K562 (cell line): ENCODE results near the gene CLUH. TPM values are rescaled to one million over a fixed set of nuclear protein-coding genes. Genes with fewer than 3 reads are reported as not detected.
A peak's percentile ranks its signal among the peaks of the same experiment; 100 is the strongest.

Experiments used
- ATAC-seq: fragments of 200-7000 bp; cut with Tn5 transposase; 3 replicates; pipeline ENCODE4 v1.9.1; 2020; ENCODE audit warnings: moderate library complexity
- BruUV-seq: library from RNA; stranded (reverse); fragments of 400-500 nt; replicated peaks from 2 replicates; lab custom pipeline; 2021; lab: Mats Ljungman, UMichigan
- CTCF ChIA-PET: fragments of 300-600 bp; formaldehyde crosslinking; extraction: SDS; loops from one replicate; lab custom pipeline; 2021; ENCODE audit warnings: low intra/inter-chr PET ratio; lab: Yijun Ruan, JAX
- POLR2A ChIA-PET: fragments of 300-600, 350-650 bp; sonication (Branson Sonifier 250); formaldehyde crosslinking; extraction: SDS; loops from one replicate; lab custom pipeline; 2021; ENCODE audit warnings: antibody characterized with exemption, inconsistent platforms; lab: Yijun Ruan, JAX
- DNase-seq, 4 experiments: peaks; one replicate each; pipeline versions ENCODE4 v3.0.0 to v3.0.0-alpha.2; 2011 to 2018; ENCODE audit warnings: low spot score in 3 of 4, mixed read lengths in 3 of 4; ENCODE audit errors: extremely low read depth in 1 of 4
- FAIRE-seq: peaks from 2 replicates; lab custom pipeline; 2011; peaks lifted over from hg19 to GRCh38; lab: Jason Lieb, UNC
- H2AFZ ChIP-seq: 2 replicates; pipeline ENCODE4 v1.6.0; 2011; ENCODE audit warnings: low read depth, low read length, control low read depth, inconsistent platforms
- H3K27ac ChIP-seq: fragments of 200-600 bp; 3 replicates; pipeline ENCODE4 v1.8.0; 2011; ENCODE audit warnings: low read depth, mild to moderate bottlenecking, control low read depth, inconsistent platforms, low read length, moderate library complexity, mixed read lengths; ENCODE audit errors: extremely low read depth
- H3K27me3 ChIP-seq, 2 experiments: fragments of 300-600 bp in 1 of 2; 2 replicates in 1 of 2; 3 replicates in 1 of 2; pipeline versions ENCODE4 v1.6.0 to v1.8.0; 2011; ENCODE audit warnings: inconsistent platforms in 2 of 2, low read length in 2 of 2, mild to moderate bottlenecking in 1 of 2, mixed read lengths in 1 of 2, moderate library complexity in 1 of 2; ENCODE audit not compliant: control insufficient read depth in 2 of 2, insufficient read depth in 2 of 2
- H3K36me3 ChIP-seq: fragments of 300-600 bp; 3 replicates; pipeline ENCODE4 v1.8.0; 2011; ENCODE audit warnings: mild to moderate bottlenecking, low read length, inconsistent platforms; ENCODE audit not compliant: control insufficient read depth, insufficient read depth
- H3K4me1 ChIP-seq, 2 experiments: fragments of 200-600 bp in 1 of 2; replicated peaks in 1 of 2; 2 replicates in 1 of 2; 3 replicates in 1 of 2; pipeline versions ENCODE4 v1.5.1 to v1.8.0; 2011; ENCODE audit warnings: inconsistent platforms in 2 of 2, low read length in 2 of 2, mild to moderate bottlenecking in 1 of 2, mixed read lengths in 1 of 2, moderate library complexity in 1 of 2; ENCODE audit not compliant: control insufficient read depth in 2 of 2, insufficient read depth in 2 of 2
- H3K4me2 ChIP-seq: 2 replicates; pipeline ENCODE4 v1.6.1; 2011; ENCODE audit warnings: low read length, control low read depth, inconsistent platforms, mixed read lengths; ENCODE audit not compliant: insufficient read depth
- H3K4me3 ChIP-seq: fragments of 200-600 bp; sonication (generic), shearing (Covaris generic); 2 replicates; pipeline ENCODE4 v1.5.1; 2016; ENCODE audit warnings: control low read depth, inconsistent platforms
- H3K79me2 ChIP-seq: fragments of 200-600 bp; 3 replicates; pipeline ENCODE4 v1.8.0; 2011; ENCODE audit warnings: low read length, inconsistent platforms; ENCODE audit not compliant: control insufficient read depth, insufficient read depth
- H3K9ac ChIP-seq, 2 experiments: 2 replicates each; pipeline versions ENCODE4 v1.6.0 to v1.6.1; 2011; ENCODE audit warnings: low read depth in 2 of 2, low read length in 2 of 2, control low read depth in 1 of 2, inconsistent platforms in 1 of 2, mild to moderate bottlenecking in 1 of 2, mixed read lengths in 1 of 2; ENCODE audit not compliant: insufficient read depth in 1 of 2
- H3K9me1 ChIP-seq: one replicate; pipeline ENCODE4 v1.6.0; 2011; ENCODE audit warnings: inconsistent platforms, mild to moderate bottlenecking, low read length, moderate library complexity; ENCODE audit not compliant: control insufficient read depth, insufficient read depth
- H3K9me3 ChIP-seq: replicated peaks from 2 replicates; pipeline ENCODE4 v1.5.1; 2011; ENCODE audit warnings: low read depth, low read length, inconsistent platforms; ENCODE audit not compliant: control insufficient read depth, insufficient read depth
- H4K20me1 ChIP-seq: replicated peaks from 2 replicates; pipeline ENCODE4 v1.6.1; 2011; ENCODE audit warnings: low read length, inconsistent platforms, mixed read lengths; ENCODE audit not compliant: control insufficient read depth, insufficient read depth
- CREB3 ChIP-seq: fragments of 450-650 bp; conservative IDR thresholded peaks from 2 replicates; pipeline ENCODE4 v1.6.1; 2016; ENCODE audit warnings: missing genetic modification characterization, low read depth, mild to moderate bottlenecking, missing compliant biosample characterization, moderate library complexity
- CUX1 ChIP-seq: fragments of 200-800 bp; sonication (Bioruptor generic); IDR thresholded peaks from 2 replicates; pipeline ENCODE4 v1.6.1; 2016; ENCODE audit warnings: missing genetic modification characterization, missing compliant biosample characterization
- NR2C1 ChIP-seq, 2 experiments: fragments of 450-650 bp; IDR thresholded peaks; 2 replicates each; pipeline ENCODE4 v1.6.1; 2017; ENCODE audit warnings: mild to moderate bottlenecking in 2 of 2, antibody characterized with exemption in 1 of 2, inconsistent platforms in 1 of 2, missing compliant biosample characterization in 1 of 2, missing genetic modification characterization in 1 of 2
- POLR2G ChIP-seq: fragments of 200-400 bp; formaldehyde crosslinking; IDR thresholded peaks from 2 replicates; pipeline ENCODE4 v1.6.1; 2017; ENCODE audit warnings: low read depth, mild to moderate bottlenecking, antibody characterized with exemption, low read length, moderate library complexity
- ZNF263 ChIP-seq: sonication (generic); formaldehyde crosslinking; IDR thresholded peaks from 2 replicates; pipeline ENCODE4 v1.8.0; 2022; ENCODE audit warnings: mild to moderate bottlenecking, missing genetic modification reagents, borderline replicate concordance
- WGBS: fragments of 100-300 bp; shearing (Covaris generic); methylation state at CpG from one replicate; pipeline ENCODE4 v1.1.6; 2016; ENCODE audit warnings: low coverage, mixed read lengths; ENCODE audit not compliant: insufficient coverage; ENCODE audit errors: missing lambda C conversion rate; 5-methylcytosine and 5-hydroxymethylcytosine counted together
- in situ Hi-C: fragments of 300-500 bp; cut with MboI; formaldehyde crosslinking; loops from 4 replicates; pipeline ENCODE4 v1.15.0; 2018; ENCODE audit warnings: inconsistent platforms, mixed read lengths
- intact Hi-C: fragments of 100-400 bp; cut with micrococcal nuclease; formaldehyde crosslinking; loops from 2 replicates; pipeline ENCODE4 v1.14.2; 2022
- polyA plus RNA-seq, 8 experiments: library from polyadenylated mRNA; depleted of rRNA in 4 of 8; stranded (reverse) in 5 of 8; unstranded in 3 of 8; fragments of >200 nt; fragmentation: Nextera tagmentation in 2 of 8; fragmentation: Illumina TruSeq in 1 of 8; extraction: Ambion mirVana in 2 of 8; extraction: Trizol in 1 of 8; gene quantifications; 2 replicates each; pipeline versions ENCODE4 v1.2.1 to v1.2.3, GENCODE V29; 2011 to 2014; ENCODE audit warnings: inconsistent platforms in 1 of 8, missing spikeins in 1 of 8
- total RNA-seq, 7 experiments: library from RNA; depleted of rRNA in 6 of 7; stranded (reverse); fragments of >200 nt in 6 of 7; fragmentation: Illumina TruSeq in 2 of 7; extraction: Trizol in 2 of 7; gene quantifications; 2 replicates each; pipeline versions ENCODE4 v1.2.1 to v1.2.3, GENCODE V29; 2011 to 2021; ENCODE audit warnings: low replicate concordance in 1 of 7

CLUH gene
- total and polyA plus RNA-seq, 9 of the 15 experiments (the other 6 are each of a cell fraction or from before 2014, with no cell fraction given) = 0.21 to 140 (median 33.2) TPM

- in situ Hi-C loops (no loop called here), intact Hi-C loops (no loop called here)
- CTCF ChIA-PET = no interaction called here
- Histone ChIP-seq H3K4me3 (no peak overlapping the region), H3K9ac (no peak overlapping the region; a peak in 2 of 4 replicates), H3K9me1 (peaks cover 5% of the 10 kb centered on the region), H3K79me2 (peaks cover 68% of the 10 kb centered on the region), H3K36me3 (peaks cover 80% of the 10 kb centered on the region; the same call in 1 of the 3 replicates), H2AFZ (no peak overlapping the region), H3K27me3 (no peaks in the 10 kb centered on the region), H3K9me3 (no peaks in the 10 kb centered on the region), H3K27ac (no peak overlapping the region), H4K20me1 (peaks cover 20% of the 10 kb centered on the region), H3K4me2 (no peak overlapping the region), H3K4me1 (peaks cover 10 to 40% of the 10 kb centered on the region in 2 experiments; a peak in 4 of 5 replicates)
- DNase-seq (no peak), ATAC-seq (no peak), FAIRE-seq (no peak)
- TF ChIP-seq POLR2G = 0 out of 2 replicates have a peak, but pooled peaks have one; percentile 14
- no peak for TF ChIP-seq NR2C1 (IDR thresholded peaks at IDR 0.05)
- TF ChIP-seq NR2C1 (tag; IDR thresholded peaks at IDR 0.05) = no peak
- no TSS peak for BruUV-seq
- 97% methylated on average over 9 of the region's 25 CpGs for WGBS
- POLR2A ChIA-PET = interaction anchor here (0.6 to 1.4 kb wide), 4 partner anchors 8 to 311 kb away, joined by 3 to 4 read pairs (median 4); partner anchors contain the start of gene METTL16
These were observed 5.4 kb downstream of the CLUH start for GRCh38 chr17:2705888-2706795.

- ATAC-seq = no peak
- Histone ChIP-seq H3K4me1 (peaks cover 10 to 35% of the 10 kb centered on the region in 2 experiments; a peak in 4 of 5 replicates), H3K9me3 (no peaks in the 10 kb centered on the region), H3K4me2 (no peak overlapping the region), H3K9me1 (peaks cover 5% of the 10 kb centered on the region), H4K20me1 (peaks cover 17% of the 10 kb centered on the region), H2AFZ (no peak overlapping the region), H3K9ac (no peak overlapping the region; a peak in 1 of 4 replicates), H3K4me3 (no peak overlapping the region), H3K36me3 (peaks cover 87% of the 10 kb centered on the region; the same call in 1 of the 3 replicates), H3K27me3 (no peaks in the 10 kb centered on the region), H3K79me2 (peaks cover 59% of the 10 kb centered on the region), H3K27ac (no peak overlapping the region)
- 82% methylated on average over 4 of the region's 7 CpGs for WGBS
- CTCF ChIA-PET = no interaction called here
- POLR2A ChIA-PET = interaction anchor here (1.2 to 1.4 kb wide), 2 partner anchors 9 to 10 kb away, joined by 4 read pairs; no protein-coding TSS in a partner anchor
- no peak for TF ChIP-seq ZNF263
- TF ChIP-seq CUX1 (CRISPR knock-in tag) = no peak
- no peak for TF ChIP-seq CREB3 (tag)
- intact Hi-C loops (no loop called here), in situ Hi-C loops (no loop called here)
- FAIRE-seq = no peak
- BruUV-seq = no TSS peak
- no peak for DNase-seq
These were observed 6.3 kb downstream of the CLUH start for GRCh38 chr17:2705263-2705662.
